HG02981 (cell line): Measurements from ENCODE around the gene CARMIL3.

Source experiments
- ATAC-seq: cut with Tn5 transposase; IDR thresholded peaks from one replicate; pipeline ENCODE4 v1.9.1; 2021; ENCODE audit warnings: mild to moderate bottlenecking, moderate library complexity; ENCODE audit not compliant: unreplicated experiment

Gene CARMIL3

GRCh38 chr14:24074625-24075484 lies 23.0 kb downstream of the CARMIL3 start:
- no peak for ATAC-seq

DNA sequence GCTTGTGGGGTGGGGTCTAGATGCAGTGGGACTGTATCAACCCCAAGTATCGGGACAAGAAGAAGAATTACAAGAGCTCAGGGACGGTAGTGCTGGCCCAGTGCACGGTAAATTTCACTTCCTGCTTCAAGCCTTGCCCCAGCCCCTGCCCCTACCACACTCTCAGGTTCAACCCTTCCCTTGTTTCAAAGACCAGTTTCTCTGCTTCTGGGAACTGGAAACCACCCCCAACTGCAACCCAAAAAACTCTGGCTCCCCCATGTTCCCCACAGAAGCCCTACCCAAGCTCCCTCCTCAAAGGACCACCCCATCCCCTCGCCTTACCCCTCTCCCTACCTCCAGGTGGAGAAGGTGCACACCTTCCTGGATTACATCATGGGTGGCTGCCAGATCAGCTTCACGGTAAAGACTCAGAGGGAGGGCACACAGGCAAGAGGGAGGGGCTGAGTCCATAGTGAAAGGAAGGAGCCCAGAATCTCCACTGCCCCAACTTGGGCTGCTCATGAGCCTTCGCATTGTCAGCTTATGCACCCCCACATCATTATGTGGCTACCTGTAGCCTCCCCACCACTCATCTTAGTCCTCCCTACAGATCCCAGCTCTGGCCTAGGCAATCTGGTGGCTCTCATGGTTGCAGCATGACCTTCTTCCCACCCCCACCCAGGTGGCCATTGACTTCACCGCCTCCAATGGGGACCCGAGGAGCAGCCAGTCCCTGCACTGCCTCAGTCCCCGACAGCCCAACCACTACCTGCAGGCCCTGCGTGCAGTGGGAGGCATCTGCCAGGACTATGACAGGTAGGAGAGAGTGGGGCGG lies 23.9 kb downstream of the CARMIL3 start:
- ATAC-seq, result no peak

- ATAC-seq, result no peak
These were observed 24.4 kb downstream of the CARMIL3 start for GRCh38 chr14:24076302-24076601.

DNA sequence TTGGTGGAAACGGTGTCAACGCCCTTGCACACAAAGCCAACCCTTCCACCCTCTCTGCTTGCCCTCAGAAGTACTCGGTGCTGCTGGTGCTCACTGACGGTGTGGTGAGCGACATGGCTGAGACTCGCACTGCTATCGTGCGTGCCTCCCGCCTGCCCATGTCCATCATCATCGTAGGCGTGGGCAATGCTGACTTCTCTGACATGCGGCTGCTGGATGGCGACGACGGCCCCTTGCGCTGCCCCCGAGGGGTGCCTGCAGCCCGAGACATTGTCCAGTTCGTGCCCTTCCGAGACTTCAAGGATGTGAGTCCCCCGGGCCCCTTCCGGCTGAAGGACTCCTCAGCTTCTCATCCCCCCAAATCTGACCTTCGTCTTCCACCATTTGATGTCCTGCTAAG lies 25.3 kb downstream of the CARMIL3 start:
- ATAC-seq, result no peak

- ATAC-seq, result no peak
These were observed 26.3 kb downstream of the CARMIL3 start for GRCh38 chr14:24078146-24078545.

- no peak for ATAC-seq
These were observed 27.8 kb downstream of the CARMIL3 start for GRCh38 chr14:24079491-24080141.

- ATAC-seq, result no peak
These were observed 28.3 kb downstream of the CARMIL3 start for GRCh38 chr14:24080142-24080530.

DNA sequence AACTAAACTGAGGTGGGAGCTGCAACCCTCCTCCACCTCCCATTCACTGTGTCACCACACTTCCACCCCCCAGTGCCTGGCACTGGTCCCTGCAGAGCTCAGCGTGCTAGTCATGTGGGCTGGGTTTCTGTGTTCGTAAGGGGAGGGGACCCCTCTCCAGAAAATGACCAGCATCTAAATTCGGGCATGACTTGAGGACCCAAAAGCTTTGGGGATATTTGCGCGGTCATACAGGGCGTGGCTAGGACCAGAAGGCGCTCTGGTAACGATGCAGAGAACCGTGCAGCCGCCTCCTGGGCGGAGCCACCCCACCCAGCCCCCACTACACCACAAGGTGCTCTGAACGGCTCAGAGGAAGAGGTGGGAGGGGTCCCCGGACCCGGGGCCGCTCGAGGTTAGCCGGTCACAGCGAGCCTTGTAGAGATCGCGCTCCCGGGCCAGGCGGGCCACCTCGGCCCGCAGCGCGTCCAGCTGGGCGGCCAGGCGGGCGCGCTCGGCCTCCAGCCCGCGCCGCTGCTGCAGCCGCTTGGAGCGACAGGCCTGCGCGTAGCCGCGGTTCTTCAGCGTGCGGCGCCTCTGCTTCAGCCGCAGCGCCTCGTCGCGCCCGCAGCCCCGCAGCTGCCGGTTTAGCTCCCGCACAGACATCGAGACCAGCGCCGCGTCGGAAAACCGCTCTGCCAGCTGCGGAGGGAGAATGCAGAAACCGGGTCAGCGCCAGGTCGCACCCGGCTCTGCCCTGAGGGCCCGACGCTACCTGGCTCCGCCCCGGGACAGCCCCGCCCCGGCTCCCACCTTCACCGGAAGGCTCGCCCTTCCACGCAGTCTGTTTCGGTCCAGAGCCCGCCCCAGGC lies 29.3 kb downstream of the CARMIL3 start:
- peak; percentile 86 for ATAC-seq

- ATAC-seq, result no peak
These were observed 30.0 kb downstream of the CARMIL3 start for GRCh38 chr14:24081739-24082211.

DNA sequence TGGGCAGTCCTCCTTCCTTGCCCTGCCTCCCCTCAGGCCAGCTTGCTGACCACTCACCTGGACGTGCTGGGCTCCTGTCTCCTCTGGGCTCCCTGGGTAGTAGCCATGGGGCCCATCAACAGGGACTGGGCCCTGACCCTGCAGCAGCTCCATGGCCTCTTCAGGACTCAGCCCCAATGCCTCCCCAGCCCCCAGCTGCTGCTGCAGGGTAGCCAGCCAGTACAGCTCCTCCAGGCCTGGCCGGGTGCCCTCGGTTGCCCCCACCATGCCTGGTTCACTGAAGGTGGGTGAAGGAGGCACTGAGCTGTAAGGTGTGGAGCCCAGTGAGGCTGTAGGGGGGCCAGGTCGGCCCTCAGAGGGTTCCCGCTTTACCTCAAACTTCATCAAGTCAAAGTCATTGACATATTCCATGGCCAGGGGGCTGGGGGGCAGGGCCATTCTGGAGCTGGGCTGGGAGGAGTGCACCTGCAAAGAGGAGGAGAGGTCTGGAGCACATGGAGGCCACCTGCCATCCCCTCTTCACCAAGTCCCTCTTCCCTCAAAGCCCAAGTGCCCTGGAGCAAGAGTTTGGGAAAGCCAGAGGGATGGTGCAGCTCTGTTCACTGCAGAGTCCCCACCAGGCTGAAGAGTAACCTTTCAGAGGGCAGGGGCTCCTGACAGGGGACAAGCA lies 30.7 kb downstream of the CARMIL3 start:
- no peak for ATAC-seq

DNA sequence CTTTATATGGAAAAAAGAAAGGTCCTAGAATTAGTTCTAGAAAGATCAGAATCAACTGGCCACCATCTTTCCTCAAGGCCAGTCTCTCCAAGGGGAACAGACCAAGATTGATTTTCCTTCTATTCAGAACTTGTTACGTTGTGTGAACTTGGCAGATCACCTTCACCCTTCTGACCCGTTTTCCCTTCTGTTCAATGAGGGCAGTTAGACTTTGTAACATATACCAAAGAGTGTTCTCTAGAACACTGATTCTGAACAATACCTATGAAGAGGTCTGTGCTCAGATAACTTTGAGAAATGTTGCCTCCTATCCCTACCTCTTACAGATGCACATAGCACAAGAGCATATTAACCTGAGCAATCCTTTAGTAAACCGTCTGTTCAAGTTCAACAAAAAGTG lies 31.7 kb downstream of the CARMIL3 start:
- no peak for ATAC-seq

DNA sequence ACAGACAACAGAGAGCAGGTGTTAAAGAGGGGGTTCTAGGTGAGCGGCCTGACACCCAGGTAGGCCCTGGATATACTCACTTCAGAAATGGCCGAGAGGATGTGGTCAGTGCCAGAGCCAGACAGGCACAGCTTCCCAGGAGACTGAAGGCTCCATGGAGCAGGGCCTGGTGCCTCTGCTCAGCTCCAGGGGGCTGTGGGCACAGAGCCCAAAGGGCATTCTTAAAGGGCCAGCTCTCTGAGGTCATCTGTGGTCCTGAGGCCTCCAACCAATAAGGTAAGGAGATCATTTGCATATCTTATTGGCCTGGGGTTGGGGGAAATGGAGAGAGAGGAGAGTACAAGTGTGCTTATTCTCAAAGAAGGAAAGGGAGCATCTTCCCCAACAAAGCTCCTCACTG lies 32.6 kb downstream of the CARMIL3 start:
- no peak for ATAC-seq

DNA sequence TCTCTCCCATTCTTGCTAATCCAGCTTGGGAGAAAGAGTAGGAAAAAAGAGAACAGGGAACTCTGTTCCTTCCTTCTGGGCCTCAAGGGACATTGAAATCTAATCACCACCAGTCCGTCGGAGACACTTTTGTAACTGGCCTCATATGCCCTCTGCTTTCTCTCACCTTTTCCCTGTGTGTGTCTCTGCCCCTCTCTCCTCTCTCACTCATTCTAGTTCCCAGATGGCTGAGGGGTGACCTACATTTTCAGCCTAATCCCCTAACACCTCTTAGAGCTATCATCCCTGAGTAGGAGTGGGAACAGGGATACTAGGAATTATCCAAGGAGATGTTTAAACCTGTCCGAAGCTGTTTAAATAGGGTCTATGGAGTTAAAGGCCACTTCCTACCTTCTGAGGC lies 33.4 kb downstream of the CARMIL3 start:
- no peak for ATAC-seq

DNA sequence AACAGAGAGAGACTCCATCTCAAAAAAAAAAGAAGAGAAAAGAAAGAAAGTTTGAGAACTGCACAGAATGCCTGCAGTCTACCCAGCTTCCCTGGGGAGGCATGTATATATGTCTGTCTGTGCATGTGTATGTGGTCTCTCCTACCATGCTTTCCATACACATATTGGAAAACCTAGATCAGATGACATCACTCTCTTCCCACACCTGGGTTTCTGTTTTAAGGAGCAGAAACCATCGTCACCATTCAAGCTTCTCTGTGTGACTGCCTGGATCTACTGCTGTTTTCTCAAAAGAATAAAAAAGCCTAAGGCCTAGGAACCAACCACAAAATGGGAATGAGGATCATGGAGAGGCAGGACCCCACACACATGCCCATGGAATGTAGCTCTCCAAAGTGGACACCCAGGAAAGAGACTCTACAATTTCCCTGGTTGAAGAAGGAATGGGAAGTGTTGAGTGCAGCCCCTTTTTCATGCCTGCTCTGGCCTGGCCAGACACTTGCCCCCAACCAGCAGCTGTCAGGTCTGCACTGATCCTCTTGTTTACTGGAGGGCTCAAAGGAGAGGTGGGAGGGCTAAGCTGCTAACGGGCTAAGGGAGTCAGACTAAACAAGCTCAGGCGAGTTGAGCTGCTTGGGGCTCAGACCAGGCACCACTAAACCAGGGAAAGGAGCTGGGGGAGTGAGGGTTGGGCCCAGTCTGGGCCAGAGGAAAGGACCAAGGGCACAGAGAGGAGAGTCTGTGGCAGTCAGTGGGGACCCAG lies 34.6 kb downstream of the CARMIL3 start:
- no peak for ATAC-seq

GRCh38 chr14:24087004-24087403 lies 35.2 kb downstream of the CARMIL3 start:
- no peak for ATAC-seq

DNA sequence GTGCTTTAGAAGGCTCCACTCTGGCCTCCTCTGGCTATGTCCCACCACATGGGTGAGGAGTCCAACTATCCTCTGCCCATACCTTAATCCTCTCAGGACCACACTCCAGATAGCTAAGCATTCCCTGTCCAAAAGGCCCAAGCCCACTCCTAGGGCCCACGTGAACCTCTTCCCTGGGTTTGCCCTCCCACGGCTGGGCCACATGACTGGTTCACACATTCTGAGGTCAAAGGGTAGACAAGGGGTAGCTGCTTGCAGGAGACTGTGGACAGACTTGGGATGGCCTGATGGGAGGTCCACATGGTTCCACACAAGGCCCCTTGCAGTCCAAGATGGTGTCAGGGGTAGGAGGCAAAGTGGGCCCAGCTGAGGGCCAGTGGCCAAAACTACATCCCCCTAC lies 36.3 kb downstream of the CARMIL3 start:
- ATAC-seq, result no peak

DNA sequence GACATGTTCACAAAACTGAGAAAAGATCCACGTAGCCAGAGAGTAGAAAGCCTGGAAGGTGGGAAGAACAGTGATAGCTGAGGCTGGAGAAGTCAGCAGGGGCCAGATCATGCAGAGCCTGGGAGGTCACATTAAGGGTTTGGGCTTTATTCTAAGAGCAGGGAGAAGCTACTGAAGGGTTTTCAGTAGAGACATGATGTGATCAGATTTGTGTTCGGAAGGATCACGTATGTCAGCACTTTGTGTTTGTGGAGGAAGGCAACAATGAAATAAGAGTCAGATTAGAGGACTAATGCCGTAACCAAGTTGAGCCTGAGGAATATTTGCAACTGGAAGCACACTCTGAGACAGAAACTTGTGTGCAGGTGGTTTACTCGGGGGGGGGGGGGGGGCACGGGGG lies 38.1 kb downstream of the CARMIL3 start:
- ATAC-seq, result no peak

DNA sequence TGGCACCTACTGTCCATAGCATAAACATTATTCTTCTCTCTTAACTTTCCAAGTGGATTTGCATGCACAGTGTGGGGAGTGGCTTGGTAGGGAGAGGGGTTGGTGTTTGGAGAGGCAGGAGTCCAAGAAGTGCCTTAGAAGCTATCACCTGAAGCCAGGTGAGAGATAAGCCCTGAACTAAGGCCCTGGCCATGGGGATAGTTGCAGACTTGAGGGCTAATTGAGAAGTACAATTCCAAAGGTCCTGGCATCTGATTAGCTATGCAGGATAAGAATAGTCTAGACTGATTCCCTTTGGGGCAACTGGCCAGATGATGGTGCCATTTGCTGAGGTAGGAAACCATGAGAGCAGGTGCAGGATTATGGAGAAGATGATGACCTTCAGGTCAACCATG lies 40.3 kb downstream of the CARMIL3 start:
- ATAC-seq, result no peak

DNA sequence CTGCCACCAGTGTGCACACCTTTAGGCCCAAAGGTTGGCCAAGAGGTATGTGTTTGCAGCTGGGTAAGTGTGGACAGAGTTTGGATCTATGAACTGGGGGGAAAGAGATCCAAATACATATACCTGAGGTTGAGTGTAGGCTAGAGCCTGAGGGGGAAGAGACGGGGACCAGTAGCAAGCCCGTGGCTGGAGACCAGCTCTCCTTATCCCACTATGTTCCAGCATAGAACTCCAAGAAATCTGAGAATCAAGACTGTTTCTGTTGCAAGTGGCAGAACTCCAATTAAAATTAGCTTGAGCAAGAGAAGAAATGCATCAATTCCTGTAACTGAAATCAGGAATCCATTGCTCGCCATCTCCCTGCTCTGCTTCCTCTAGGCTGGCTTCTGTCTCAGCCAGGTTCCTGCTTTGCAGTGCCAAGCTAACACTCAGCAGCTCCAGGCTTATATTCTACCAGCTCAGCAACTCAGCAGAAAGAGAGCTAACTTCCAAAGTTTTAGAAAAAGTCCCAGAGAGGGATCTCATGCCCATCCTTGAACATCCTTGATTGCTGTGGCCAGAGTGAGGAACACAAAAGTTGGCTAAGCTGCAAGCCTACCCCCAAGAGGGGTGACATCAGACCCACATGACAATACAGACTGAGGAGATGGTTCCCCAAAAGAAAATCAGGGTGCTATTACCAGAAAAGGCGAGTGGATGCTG lies 40.8 kb downstream of the CARMIL3 start:
- ATAC-seq, result no peak
